ENCODE results near the gene CPAMD8.
"Not testable (repeated sequence)": the region's sequence is repeated elsewhere in the genome, so short reads cannot be mapped to it uniquely, and the experiment has no call there.

CPAMD8 gene

DNA sequence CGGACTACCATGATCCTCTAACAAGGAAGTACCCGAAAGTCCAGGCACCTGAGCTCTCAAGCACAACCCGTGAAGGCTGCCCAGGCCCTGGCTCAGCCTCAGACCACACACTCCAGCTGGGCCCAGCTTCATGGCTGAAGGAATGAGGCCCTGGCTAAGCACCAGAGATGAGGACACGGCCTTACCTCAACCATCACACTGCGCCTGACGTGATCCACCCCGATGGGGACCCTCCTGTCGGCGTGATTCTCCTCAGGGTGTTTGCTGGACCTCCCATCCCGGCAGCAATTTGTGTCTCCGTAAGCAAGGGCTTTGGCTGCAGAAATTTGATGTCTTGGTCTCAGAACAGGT lies 81.3 kb downstream of the CPAMD8 start:
- Mint-ChIP-seq H3K9me3 (no peaks in the 10 kb centered on the region), H3K4me3 (no peak overlapping the region), H3K36me3 (ENCODE audit: low read depth) (peaks cover 46% of the 10 kb centered on the region), H3K4me1 (no peaks in the 10 kb centered on the region), H3K27me3 (ENCODE audit: low read depth, poor library complexity) (peaks cover 6% of the 10 kb centered on the region), H3K27ac (peak overlapping the region; percentile 24)
- TF ChIP-seq, protein P1, sequence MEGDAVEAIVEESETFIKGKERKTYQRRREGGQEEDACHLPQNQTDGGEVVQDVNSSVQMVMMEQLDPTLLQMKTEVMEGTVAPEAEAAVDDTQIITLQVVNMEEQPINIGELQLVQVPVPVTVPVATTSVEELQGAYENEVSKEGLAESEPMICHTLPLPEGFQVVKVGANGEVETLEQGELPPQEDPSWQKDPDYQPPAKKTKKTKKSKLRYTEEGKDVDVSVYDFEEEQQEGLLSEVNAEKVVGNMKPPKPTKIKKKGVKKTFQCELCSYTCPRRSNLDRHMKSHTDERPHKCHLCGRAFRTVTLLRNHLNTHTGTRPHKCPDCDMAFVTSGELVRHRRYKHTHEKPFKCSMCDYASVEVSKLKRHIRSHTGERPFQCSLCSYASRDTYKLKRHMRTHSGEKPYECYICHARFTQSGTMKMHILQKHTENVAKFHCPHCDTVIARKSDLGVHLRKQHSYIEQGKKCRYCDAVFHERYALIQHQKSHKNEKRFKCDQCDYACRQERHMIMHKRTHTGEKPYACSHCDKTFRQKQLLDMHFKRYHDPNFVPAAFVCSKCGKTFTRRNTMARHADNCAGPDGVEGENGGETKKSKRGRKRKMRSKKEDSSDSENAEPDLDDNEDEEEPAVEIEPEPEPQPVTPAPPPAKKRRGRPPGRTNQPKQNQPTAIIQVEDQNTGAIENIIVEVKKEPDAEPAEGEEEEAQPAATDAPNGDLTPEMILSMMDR (IDR thresholded peaks at IDR 0.05), result no peak
- no peak for DNase-seq

GRCh38 chr19:16944626-16945363 lies 81.8 kb downstream of the CPAMD8 start:
- H3K4me1 Mint-ChIP-seq, result no peaks in the 10 kb centered on the region
- peaks cover 52% of the 10 kb centered on the region for H3K36me3 Mint-ChIP-seq (ENCODE audit: low read depth)
- H3K9me3 Mint-ChIP-seq, result no peaks in the 10 kb centered on the region
- no peak for DNase-seq
- peaks cover 6% of the 10 kb centered on the region for H3K27me3 Mint-ChIP-seq (ENCODE audit: low read depth, poor library complexity)
- no peak overlapping the region for H3K4me3 Mint-ChIP-seq
- TF ChIP-seq, protein P1 (IDR thresholded peaks at IDR 0.05), result no peak
- no peak overlapping the region for H3K27ac Mint-ChIP-seq

- Mint-ChIP-seq H3K27me3 (ENCODE audit: low read depth, poor library complexity) (peaks cover 3% of the 10 kb centered on the region), H3K36me3 (ENCODE audit: low read depth) (peaks cover 57% of the 10 kb centered on the region)
- DNase-seq, result no peak
Observed at GRCh38 chr19:16943942-16944625, 82.5 kb downstream of the CPAMD8 start.

GRCh38 chr19:16943090-16943489 lies 83.5 kb downstream of the CPAMD8 start:
- H3K27me3 Mint-ChIP-seq (ENCODE audit: low read depth, poor library complexity); H3K9me3 Mint-ChIP-seq: not testable (repeated sequence)

More at GRCh38 chr19:16943942-16944625, 82.5 kb downstream of the CPAMD8 start:
- no peaks in the 10 kb centered on the region for H3K4me1 Mint-ChIP-seq
- TF ChIP-seq, protein P1 (IDR thresholded peaks at IDR 0.05), result no peak
- H3K9me3 Mint-ChIP-seq, result no peaks in the 10 kb centered on the region
- H3K27ac Mint-ChIP-seq, result no peak overlapping the region
- no peak overlapping the region for H3K4me3 Mint-ChIP-seq

GRCh38 chr19:16942583-16942982 lies 84.0 kb downstream of the CPAMD8 start:
- Mint-ChIP-seq H3K4me1 (no peaks in the 10 kb centered on the region), H3K27me3 (ENCODE audit: low read depth, poor library complexity) (no peaks in the 10 kb centered on the region), H3K4me3 (no peak overlapping the region), H3K27ac (peak overlapping the region; percentile 57), H3K9me3 (no peaks in the 10 kb centered on the region), H3K36me3 (ENCODE audit: low read depth) (peaks cover 68% of the 10 kb centered on the region)
- no peak for DNase-seq
- TF ChIP-seq, protein P1 (IDR thresholded peaks at IDR 0.05), result no peak

More at GRCh38 chr19:16943090-16943489, 83.5 kb downstream of the CPAMD8 start:
- H3K36me3 Mint-ChIP-seq (ENCODE audit: low read depth), result peaks cover 65% of the 10 kb centered on the region
- H3K27ac Mint-ChIP-seq, H3K4me1 Mint-ChIP-seq, DNase-seq, H3K4me3 Mint-ChIP-seq: not testable (repeated sequence)

- H3K4me1 Mint-ChIP-seq, result no peaks in the 10 kb centered on the region
- H3K36me3 Mint-ChIP-seq (ENCODE audit: low read depth), result peaks cover 70% of the 10 kb centered on the region
- H3K4me3 Mint-ChIP-seq, result no peak overlapping the region
- TF ChIP-seq, protein P1 (IDR thresholded peaks at IDR 0.05), result no peak
- no peaks in the 10 kb centered on the region for H3K27me3 Mint-ChIP-seq (ENCODE audit: low read depth, poor library complexity)
- no peak for DNase-seq
- no peak overlapping the region for H3K27ac Mint-ChIP-seq
- peaks cover 14% of the 10 kb centered on the region for H3K9me3 Mint-ChIP-seq
Observed at GRCh38 chr19:16940626-16941025, 86.0 kb downstream of the CPAMD8 start.

DNA sequence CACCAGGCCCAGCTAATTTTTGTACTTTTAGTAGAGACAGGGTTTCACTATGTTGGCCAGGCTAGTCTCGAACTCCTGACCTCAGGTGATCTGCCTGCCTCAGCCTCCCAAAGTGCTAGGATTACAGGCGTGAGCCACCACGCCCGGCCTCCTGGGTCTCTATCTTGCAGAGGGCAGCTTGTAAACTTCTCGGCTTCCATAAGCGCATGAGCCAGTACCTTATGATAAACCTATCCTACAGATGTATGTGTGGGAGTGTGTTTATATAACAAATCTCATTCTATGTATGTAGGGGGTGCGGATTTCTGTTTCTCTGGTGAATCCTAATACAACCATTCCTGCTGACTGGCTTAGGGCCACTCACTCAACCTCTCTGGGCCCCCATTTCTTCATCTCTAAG lies 86.5 kb downstream of the CPAMD8 start:
- DNase-seq, result not testable (repeated sequence)

More for the DNA sequence above, 86.5 kb downstream of the CPAMD8 start:
- H3K27ac Mint-ChIP-seq; H3K4me1 Mint-ChIP-seq; H3K27me3 Mint-ChIP-seq (ENCODE audit: low read depth, poor library complexity); H3K4me3 Mint-ChIP-seq: not testable (repeated sequence)
- peaks cover 20% of the 10 kb centered on the region for H3K9me3 Mint-ChIP-seq
- H3K36me3 Mint-ChIP-seq (ENCODE audit: low read depth), result peaks cover 71% of the 10 kb centered on the region
